AG08395 (cell line): ENCODE measurements around the gene KCNS3.

Experiments used
- DNase-seq: peaks from one replicate; pipeline ENCODE4 v3.0.0; 2012; ENCODE audit warnings: mixed read lengths, low spot score

KCNS3 gene

DNA sequence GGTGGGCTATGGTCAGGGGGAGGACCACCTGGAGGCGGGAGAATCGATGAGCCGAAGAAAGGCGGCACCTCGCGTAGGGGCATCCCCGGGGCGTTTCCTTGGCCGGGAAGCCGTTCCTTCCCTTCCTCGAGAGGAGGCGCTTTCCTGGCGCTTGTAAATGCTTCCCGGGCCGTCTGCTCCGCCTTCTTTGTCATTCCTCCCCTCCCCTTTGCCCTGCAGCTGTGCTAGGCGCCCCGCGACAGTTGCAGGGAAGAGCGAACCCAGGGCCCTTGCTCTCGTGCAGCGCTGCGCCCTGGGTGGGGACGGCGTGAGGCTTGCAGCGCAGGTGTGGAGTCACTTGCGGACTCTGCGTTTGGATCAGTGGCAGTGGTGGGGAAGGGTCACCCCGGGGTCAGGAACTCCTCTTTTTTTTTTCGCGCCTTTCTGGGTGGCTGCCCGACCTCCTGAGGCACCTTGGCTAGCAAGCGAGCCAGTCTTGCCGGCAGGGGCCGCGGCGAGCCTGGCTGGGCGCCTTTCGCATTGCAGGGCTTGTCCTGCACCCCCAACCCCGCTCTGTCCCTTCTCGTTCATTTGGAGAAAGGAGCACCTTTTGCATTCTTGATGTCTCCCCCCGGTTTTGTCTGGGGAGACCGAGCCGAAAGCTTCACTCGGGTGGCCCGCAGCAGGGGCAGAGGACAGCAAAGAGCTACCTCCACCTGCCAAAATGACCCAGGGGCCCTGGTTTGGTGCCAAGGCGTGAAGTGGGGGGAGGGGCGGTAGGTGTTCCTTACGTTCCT is 858 bp downstream of the KCNS3 start:
- DNase-seq, result peak; percentile 86

DNA sequence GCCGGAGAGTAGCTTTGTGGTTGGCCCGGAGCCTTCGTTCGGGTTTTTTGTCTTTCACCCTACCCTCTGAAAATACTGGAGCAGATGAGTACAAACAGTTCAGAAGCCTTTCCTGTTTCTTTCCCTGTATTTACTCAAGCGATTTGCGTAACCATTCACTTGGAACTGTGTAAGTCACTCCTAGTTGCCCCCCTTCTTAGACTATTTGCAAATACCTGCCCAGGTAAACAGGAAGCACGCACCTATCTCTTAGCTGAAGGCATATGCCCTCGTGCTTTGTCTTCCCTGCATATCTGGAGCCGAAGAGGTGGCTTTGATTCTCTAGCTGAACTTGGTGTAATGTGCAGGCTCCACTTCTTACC is 1.4 kb downstream of the KCNS3 start:
- no peak for DNase-seq

DNA sequence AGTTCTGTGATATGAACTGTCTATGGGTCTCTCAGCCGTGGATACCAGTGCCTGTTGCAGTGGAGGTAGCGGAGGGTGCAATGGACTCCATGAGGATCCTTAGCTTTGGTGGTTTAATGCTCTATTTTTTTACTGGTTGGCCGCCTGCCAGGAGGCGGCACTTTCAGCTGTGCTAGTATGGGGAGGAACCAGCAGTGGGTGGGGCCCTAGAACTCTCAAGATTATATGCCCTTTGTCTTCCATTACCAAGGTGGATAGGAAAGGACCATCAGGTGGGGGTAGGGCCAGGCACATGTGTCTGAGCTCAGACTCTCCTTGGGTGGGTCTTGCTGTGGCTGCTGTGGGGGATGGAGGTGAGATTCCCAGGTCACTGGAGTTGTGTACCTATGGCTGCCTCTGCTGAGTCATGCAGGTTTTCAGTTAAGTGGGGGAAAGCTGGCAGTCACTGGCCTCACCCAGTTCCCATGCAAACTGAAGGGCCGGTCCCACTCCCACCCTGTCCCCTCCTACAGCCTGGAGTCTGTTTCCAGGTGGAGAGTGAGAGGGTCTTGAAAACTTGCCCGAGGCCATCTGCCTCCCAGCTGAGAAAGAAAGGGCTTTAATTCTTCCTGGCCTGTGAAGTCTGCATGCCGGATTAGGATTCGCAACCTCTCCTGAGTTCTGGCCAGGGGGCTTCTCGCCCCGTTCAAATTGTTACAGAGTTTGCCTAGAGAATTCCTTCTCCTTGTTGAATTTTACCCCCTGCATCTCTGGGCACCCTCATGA is 14.5 kb downstream of the KCNS3 start:
- DNase-seq, result no peak

DNA sequence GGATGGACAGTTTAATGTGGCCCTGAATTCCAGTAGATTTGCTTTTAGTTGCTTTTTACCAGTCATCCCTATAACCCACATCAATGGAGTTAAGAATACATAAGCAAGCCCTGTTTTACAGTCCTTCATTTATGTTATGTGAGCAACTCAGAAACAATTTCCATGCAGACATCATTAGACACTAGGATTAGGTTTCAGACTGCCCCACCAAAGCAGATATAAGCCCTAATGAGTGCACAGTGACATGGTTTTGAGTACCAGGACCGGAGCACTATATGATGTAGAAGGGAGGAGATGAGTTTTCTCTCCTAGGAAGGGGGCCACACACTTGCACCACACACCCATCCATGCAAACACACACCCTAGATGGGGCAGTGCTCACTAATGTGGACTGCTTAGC is 15.5 kb downstream of the KCNS3 start:
- no peak for DNase-seq

DNA sequence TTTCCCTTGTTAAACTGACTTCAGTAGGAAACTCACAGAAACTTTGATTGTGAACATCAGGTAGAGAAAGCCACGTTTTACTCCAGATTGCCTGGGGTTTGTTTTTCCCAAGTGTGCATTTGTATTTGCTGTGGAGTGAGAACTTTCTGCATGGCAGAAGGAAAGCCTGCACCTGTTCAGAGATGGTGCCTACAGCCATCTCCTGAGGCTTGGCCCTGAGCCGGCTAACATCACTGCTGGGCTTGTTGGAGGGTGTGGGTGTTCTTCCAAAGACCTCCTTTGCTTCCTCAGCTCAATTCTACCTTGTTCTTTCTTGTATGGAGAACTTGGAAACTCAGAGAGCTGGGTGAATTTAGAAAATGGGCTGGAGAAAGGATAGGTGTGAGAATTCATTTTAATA is 16.1 kb downstream of the KCNS3 start:
- DNase-seq, result no peak

DNA sequence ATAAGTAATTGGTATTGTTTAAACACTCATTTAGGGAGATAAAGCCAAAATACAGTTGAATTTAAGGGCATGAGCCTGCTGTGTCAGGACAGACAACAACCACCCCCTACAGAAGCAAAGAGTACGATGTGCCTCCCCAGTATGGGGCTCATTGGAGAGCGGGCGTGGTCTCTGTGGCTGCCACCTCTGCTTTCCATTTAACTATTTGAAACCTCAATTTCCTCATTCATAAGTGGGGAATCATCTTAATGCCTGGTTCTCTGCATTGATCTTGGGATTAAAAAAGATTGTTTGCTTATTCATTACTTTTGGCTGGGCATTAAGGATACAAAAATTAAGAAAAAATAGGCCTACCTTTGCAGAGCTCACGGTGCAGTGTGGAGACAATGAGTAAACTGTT is 21.4 kb downstream of the KCNS3 start:
- no peak for DNase-seq

DNA sequence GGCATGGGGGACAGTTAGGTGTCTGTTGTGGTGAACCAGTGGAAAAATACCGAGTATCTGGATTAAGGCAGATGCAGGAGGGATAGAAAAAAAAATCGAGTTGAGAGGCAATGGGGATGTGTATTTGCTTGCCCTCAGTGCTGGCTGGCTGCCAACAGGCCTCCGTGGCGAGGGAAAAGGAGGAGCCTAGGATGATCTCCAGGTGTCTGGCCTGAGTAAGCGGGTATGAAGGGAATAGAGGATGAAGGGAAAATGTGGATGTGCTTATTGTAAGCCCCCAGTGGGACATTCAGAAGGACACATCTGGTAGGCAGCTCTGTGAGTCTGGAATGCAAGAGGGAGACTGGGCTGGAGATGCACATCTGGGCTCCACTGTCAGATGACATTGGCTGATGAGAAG is 22.8 kb downstream of the KCNS3 start:
- no peak for DNase-seq

DNA sequence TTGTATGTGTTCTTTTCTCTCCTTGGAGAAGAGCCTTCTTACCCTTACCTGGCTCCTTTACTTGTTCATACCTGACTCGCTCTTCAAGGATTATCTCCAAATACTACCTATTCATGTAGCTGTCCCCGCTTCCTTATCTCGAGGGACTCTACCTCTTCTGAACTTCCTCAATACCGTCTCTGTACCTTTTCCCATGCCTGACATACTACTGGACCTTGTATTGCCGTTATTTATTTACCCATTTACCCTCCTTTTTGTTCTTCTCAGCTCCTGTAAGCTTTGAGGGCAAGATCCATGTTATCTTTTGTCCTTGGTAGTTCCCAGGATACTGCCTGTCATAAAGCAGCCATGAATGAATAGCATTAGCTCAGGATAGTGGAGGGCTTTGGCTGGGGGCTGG is 32.5 kb downstream of the KCNS3 start:
- no peak for DNase-seq

DNA sequence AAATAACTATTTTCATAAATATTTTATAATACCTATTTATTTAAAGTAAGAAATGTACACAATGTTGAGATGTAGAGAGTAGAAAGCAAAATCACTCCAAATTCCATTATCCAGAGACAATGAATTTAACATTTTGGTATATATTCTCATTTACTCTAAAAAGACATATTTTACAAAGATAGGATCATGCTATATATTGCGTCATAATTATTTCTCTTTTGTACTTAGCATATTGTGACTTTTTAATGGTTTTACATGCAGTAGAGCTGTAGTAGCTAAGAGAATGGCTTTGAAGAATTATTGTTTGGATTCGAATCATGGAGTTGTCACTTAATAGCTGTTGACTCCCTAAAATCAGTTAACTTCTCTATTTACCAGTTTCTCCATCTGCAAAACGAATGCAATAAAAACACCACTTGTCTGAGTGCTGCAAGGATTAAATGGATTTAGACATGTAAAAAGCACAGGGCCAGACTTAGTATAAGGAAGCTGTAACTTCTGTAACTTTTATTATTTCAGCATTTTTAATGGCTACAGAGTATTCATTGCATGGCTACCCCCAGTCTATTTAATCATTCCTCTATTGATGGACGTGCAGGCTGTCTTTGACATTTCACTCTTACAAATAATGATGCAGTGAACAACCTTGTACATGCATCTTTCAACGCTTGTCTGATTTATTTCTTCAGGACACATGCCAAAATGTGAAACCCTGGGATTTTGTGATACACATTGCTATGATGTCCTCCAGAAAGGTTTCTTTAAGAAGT is 33.2 kb downstream of the KCNS3 start:
- no peak for DNase-seq

DNA sequence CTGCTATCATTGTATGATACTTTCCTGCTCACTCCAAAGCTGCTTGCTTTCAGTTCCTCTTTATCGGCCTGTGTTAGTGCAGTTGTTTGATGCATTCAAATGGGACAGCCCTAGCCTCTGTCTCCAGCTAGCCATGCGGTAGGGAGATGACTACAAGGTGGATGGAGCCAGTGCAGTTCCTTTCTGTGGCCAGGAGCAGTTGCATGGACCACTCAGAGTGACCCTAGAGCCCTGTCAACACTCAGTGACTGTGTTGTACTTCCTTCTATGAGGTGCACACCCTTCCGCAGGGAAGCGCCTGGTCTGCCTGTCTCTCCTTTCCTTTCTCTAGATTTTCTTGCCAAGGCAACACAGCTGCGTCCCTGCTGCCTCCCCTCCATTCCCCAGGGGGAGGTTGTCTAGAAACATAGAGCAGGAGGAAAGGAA is 33.8 kb downstream of the KCNS3 start:
- no peak for DNase-seq

DNA sequence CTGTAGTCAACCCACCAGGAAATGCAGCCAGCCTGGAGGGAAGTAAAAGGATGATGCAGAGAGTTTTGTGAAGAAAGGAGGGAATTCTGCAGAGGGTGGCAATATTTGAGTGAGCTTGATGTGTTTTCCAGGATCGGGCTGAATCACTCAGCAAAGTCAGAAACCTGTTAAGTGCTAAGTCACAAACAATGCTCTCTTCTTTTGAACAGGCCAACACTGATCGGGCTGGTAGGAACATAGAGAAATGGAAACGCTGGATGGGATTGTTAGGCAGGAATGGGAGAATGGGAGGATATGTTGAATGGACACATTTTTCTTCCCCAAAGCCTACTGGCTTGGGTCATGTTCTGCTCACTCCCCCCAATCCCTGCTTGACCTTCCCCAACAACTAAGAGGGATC is 36.6 kb downstream of the KCNS3 start:
- DNase-seq, result no peak

DNA sequence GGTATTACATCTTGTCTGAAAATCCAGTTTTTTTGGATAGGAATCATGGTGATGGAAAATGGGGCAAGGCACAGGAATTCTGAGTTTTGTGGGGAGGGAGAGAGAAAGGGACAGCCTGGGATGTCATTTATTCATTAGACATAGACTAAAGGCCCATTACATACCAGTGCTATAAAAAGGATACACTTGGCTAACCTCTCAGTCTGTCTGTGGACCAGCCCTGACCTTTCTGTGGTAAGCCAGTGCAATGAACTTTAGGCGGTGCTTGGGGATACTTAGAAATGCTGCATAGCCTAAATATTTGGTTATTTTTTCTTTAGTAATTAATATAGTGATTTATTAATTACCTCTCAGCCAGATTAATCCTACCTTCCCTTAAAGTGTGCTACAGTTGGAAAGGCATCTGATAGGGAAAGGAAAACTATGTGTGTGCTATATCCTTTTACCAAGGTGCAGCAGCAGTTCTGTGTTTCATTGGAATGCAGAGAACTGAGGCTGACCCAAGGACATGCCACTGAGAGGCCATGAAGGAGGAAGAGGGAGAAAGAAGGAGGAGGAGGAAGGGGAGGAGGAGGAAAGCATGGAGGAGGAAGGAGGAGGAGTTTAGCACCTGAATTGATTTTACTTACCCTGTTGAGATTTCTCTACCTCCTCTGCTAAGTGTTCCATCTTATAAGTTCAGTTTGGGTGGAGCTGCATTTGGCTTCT is 37.5 kb downstream of the KCNS3 start:
- DNase-seq, result no peak

DNA sequence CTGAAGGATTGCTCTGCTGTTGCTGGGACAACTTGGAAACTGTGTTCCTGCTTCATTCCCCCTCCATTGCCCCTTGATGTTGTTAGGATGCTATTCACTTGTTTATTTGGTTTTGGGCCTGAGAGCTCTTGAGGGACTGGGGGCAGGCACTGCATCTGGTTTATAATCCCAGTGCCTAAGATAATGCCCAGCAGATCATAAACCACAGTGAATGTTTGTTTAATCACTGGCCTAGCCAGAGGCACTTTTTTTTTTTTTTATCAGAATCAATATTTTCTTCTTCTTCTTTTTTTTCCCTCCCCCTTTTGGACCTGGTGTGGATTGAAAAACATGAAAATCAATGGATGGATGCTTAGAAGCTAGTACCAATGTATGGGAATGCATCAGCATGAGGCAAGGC is 38.1 kb downstream of the KCNS3 start:
- DNase-seq, result no peak

DNA sequence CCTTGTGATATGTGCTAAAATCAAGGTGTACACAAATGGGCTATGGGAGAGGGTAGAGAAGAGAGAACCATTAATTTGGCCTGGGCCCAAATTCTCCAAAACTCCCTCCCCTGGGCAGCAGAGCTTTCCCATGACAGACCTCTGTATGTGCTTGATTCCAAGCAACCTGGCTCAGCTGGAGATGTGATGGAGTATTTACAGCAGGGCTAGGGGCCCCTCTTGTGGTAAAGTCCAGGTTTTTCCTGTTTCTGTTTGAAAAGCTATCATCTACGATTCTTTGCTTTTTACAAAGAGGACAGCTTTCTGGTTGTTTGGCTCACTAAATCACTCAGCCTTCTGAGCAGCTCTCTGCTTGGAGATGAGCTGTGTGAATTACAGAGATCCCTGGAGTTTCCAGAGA is 40.3 kb downstream of the KCNS3 start:
- DNase-seq, result no peak

DNA sequence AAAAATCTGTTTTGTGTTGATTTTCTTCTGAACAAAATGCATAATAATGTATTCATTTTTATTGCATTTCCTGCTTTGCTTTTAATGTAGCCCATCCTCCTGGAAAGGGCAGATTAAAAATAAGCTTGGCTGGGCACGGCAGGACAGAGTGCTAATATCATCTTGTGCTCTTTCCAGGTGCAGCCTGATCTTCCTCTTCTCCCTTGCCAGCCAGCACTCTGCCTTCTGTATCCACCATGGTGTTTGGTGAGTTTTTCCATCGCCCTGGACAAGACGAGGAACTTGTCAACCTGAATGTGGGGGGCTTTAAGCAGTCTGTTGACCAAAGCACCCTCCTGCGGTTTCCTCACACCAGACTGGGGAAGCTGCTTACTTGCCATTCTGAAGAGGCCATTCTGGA is 52.3 kb downstream of the KCNS3 start:
- DNase-seq, result no peak

DNA sequence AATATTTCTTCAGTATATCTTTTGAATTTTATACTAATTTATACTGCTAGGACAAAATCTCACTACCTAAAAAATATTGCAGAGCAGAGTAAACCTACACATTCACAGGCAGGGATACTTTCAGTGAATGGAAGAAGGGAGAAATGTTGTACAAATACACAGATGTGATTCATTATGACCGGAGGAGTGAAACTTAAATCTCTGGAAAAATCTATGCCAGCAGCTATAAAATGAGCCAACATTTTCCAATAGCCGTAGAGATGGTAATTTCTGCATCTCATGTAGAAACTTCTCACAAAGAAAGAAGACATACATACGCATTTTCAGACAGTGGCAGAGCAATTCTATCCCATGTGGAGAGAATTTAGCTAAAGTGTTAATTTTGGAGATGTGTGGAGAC is 54.8 kb downstream of the KCNS3 start:
- DNase-seq, result no peak

DNA sequence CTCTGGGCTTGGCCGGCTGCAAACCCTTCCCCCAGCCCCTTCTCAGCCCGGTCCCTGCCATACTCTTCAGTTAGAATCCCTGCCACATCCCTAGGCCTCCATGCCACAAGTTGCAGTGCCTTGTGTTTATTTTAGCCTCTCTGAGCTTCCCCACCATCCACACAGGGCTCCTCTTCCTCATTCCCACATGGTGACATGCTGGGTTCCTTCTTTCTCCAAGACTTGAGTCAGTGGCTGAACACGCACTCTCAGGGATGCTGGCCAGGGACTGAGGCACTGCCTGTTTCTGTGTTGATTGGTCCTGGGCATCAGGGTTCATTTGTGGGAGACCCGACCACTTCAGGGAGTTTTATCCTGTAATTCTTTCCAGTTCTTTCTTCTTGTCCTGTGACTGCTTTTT is 56.3 kb downstream of the KCNS3 start:
- DNase-seq, result peak; percentile 85

DNA sequence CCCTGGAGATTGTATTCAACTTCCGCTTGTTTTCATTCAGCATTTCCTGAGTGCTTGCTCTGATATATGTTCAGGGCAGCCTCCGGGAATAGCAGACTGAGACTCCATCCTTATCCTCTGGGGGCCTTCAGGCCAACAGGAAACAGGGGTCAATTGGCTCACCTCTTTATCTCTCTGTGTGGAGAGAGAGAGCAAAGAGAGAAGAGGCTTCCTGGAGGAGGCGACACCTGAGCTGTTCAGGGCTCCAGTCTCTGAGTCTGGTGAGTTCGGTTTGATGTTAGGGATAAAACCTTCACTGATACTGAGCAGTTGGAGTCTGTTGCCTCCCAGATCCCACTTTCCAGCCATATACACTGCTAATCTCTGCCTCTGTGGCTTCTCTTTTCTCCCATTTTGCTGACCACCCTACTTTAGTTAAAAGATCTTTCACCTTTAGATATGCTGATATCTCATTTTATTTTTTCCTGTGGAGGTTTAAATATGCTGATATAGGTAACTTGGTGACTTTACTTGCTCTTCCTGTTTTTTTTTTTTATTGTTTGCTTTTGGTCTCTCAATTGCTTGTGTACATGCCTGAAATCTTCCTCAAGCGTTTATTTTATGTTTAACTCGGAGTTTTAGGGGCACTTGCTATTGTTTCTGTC is 56.9 kb downstream of the KCNS3 start:
- no peak for DNase-seq

DNA sequence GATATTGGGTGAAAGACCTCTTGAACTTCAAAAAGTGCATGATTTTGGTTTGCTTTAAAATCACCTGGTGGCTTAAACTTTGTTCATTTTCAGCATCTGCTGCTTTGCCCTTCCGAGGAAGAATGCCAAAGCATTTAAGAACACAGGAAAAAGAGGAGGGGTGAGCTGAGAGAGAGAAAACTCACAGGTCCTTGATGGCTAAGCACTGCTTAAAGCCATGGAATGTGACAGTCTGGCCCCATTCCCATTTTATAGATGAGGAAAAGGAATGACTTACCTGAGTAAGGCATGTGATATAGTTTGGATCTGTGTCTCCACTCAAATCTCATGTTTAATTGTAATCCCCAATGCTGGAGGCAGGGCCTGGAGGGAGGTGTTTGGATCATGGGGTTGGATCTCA is 58.1 kb downstream of the KCNS3 start:
- no peak for DNase-seq

DNA sequence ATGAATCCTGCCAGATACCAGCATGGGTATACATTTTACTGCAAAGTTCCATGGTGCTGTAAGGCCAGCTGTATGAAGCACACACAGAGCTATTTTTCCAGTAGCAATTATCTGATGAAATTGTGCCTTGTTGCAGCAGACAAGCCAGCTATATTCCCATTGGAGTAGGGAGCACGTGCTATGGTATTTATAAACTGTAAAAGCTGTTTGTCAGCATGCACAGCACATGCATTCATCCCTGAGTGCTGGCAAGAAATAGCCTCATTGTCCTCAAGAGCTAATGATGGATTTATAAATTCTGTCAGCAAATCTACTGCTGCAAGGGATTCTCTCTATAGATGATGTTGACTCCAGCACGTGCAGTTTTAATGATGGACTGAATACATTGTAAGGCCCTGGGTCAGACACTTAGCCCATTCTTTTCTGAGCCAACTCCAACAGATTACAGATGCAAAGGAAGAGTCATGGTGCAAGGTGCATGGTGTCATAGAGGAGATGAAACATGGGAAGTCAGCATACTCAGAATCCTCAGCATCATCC is 61.7 kb downstream of the KCNS3 start:
- DNase-seq, result no peak

DNA sequence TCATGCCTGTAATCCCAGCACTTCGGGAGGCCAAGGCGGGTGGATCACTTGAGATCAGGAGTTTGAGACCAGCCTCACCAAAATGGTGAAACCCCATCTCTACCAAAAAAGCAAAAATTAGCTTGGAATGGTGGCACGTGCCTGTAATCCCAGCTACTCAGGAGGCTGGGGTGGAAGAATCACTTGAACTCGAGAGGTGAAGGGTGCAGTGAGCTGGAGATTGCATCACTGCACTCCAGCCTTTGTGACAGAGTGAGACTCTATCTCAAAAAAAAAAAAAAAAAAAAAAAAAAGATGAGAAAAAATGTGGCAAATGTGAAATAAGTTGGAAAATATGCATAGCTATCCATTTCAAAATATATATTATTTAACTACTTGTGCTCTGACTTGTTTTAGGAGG is 65.0 kb downstream of the KCNS3 start:
- no peak for DNase-seq

DNA sequence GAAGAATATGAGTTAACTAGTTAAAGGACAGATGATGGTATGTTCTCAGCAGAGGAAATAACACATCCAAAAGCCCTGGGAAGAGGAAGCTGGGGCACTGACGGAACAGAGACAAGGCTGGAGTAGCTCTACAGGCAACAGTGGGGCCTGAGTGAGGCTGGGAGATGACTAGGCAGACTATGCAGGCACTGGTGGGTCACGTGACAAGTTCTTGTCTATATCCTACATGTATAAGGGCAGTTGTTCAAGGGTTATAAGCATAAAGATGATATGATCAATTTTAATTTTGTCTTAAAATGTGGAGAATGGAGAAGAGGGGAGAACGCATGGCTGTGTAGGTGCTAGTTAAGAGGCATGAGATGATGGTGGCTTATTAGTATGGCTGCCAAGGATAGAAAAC is 68.6 kb downstream of the KCNS3 start:
- no peak for DNase-seq
